ENCODE results near the gene RGMA. TPM values are rescaled to one million over a fixed set of nuclear protein-coding genes. Genes with fewer than 3 reads are reported as not detected.

The RGMA gene
- polyA plus RNA-seq, 1 donor from 2014 or later, result 9.5 TPM

DNA sequence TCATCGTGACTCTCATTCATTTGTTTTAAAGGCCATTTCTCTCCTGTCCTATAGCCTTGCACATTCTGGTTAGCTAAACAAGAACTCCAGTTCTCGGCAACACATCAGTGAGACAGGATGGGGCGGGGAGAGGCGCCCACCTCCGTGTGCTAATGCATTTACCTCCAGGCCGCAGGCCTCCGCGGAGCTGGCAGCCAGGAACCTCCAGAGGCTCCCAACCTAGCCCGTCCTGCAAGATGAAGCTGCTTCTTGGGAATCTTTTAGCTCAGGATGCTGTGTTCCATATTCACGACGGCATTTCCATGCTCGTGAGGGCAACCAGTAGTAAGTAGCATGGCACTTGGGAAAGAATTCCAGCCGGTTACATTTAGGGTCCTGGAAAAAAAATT lies 47.9 kb downstream of the RGMA start:
- no peak overlapping the region for H3K4me2 ChIP-seq (ENCODE audit: low read length)
- no peaks in the 10 kb centered on the region for H3F3A ChIP-seq (ENCODE audit: insufficient read depth, low read length, poor library complexity, severe bottlenecking)
- H3K79me2 ChIP-seq (replicated peaks; ENCODE audit: insufficient read depth, low read length), result peaks cover 1% of the 10 kb centered on the region
- no peak overlapping the region for H3K27ac ChIP-seq (ENCODE audit: low read length)
- H3K4me3 ChIP-seq (ENCODE audit: low read length), result no peak overlapping the region
- H3K9ac ChIP-seq (ENCODE audit: low read length), result no peak overlapping the region
- H3K9me3 ChIP-seq (ENCODE audit: low read length), result no peaks in the 10 kb centered on the region
- no peaks in the 10 kb centered on the region for H4K20me1 ChIP-seq (ENCODE audit: insufficient read depth)
- peaks cover 9% of the 10 kb centered on the region for H3K36me3 ChIP-seq (ENCODE audit: insufficient read depth, low read length)
- H3K27me3 ChIP-seq (ENCODE audit: insufficient read depth, low read depth, low read length), result no peaks in the 10 kb centered on the region
- no peak overlapping the region for H2AFZ ChIP-seq (ENCODE audit: low read depth, low read length)
- TF ChIP-seq TAF1 (IDR thresholded peaks at IDR 0.05; ENCODE audit: low read depth), result no peak
- TF ChIP-seq, protein P1, sequence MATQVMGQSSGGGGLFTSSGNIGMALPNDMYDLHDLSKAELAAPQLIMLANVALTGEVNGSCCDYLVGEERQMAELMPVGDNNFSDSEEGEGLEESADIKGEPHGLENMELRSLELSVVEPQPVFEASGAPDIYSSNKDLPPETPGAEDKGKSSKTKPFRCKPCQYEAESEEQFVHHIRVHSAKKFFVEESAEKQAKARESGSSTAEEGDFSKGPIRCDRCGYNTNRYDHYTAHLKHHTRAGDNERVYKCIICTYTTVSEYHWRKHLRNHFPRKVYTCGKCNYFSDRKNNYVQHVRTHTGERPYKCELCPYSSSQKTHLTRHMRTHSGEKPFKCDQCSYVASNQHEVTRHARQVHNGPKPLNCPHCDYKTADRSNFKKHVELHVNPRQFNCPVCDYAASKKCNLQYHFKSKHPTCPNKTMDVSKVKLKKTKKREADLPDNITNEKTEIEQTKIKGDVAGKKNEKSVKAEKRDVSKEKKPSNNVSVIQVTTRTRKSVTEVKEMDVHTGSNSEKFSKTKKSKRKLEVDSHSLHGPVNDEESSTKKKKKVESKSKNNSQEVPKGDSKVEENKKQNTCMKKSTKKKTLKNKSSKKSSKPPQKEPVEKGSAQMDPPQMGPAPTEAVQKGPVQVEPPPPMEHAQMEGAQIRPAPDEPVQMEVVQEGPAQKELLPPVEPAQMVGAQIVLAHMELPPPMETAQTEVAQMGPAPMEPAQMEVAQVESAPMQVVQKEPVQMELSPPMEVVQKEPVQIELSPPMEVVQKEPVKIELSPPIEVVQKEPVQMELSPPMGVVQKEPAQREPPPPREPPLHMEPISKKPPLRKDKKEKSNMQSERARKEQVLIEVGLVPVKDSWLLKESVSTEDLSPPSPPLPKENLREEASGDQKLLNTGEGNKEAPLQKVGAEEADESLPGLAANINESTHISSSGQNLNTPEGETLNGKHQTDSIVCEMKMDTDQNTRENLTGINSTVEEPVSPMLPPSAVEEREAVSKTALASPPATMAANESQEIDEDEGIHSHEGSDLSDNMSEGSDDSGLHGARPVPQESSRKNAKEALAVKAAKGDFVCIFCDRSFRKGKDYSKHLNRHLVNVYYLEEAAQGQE (IDR thresholded peaks at IDR 0.05; ENCODE audit: borderline replicate concordance), result no peak
- TF ChIP-seq MXI1 (conservative IDR thresholded peaks at IDR 0.05; ENCODE audit: poor library complexity, severe bottlenecking), result no peak
- TF ChIP-seq POLR2AphosphoS5 (IDR thresholded peaks at IDR 0.05), result no peak
- TF ChIP-seq EZH2 (IDR thresholded peaks at IDR 0.05; ENCODE audit: borderline replicate concordance, insufficient read depth, low read length, poor library complexity, severe bottlenecking), result no peak
- TF ChIP-seq SMC3 (conservative IDR thresholded peaks at IDR 0.05; ENCODE audit: poor library complexity), result no peak
- TF ChIP-seq, protein P2, sequence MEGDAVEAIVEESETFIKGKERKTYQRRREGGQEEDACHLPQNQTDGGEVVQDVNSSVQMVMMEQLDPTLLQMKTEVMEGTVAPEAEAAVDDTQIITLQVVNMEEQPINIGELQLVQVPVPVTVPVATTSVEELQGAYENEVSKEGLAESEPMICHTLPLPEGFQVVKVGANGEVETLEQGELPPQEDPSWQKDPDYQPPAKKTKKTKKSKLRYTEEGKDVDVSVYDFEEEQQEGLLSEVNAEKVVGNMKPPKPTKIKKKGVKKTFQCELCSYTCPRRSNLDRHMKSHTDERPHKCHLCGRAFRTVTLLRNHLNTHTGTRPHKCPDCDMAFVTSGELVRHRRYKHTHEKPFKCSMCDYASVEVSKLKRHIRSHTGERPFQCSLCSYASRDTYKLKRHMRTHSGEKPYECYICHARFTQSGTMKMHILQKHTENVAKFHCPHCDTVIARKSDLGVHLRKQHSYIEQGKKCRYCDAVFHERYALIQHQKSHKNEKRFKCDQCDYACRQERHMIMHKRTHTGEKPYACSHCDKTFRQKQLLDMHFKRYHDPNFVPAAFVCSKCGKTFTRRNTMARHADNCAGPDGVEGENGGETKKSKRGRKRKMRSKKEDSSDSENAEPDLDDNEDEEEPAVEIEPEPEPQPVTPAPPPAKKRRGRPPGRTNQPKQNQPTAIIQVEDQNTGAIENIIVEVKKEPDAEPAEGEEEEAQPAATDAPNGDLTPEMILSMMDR (IDR thresholded peaks at IDR 0.05; ENCODE audit: poor library complexity, severe bottlenecking), result no peak
- TF ChIP-seq RAD21 (conservative IDR thresholded peaks at IDR 0.05), result no peak
- TF ChIP-seq EP300 (conservative IDR thresholded peaks at IDR 0.05; ENCODE audit: poor library complexity, severe bottlenecking), result no peak
- H3K9me2 ChIP-seq (ENCODE audit: insufficient read depth, low read length), result no peaks in the 10 kb centered on the region

DNA sequence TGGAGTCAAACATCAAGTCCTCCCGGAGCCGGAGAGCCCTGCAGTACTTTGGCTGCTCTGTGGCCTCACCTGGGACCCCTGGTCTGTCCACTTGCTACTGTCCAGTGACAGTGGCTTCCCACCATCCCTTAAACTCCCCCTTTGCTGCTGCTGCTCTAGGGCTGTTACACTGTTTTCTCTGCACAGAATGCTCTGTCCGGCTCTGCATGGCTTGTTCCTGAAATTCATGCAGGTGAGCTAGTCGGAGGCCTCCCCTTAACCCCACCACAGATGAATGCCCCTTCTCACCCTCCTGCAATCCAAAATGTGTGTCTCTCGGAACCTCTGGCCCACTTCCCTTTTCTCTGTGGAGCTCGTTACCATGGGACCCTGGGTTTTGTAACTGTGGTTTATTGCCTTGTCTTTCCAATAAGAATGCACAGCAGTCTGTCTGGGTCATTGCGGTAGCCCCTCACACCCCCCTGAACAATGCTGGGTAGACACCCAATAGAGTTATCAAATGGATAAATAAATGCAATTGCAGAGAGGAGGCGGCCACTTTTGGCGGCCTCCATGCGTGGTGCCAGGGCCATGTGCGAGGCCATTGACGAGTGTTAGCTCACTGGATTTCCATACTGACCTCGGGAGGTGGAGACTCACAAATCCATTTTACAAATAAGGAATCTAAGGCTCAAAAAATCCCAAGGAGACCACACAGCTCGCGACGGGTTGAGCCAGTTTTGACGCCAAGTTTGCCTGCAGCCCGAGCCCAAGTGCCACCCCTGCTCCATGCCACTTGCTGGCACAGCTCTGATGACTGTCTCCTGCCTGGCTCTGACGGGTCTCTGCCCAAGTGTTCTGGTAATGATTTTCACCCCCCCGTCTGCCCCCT lies 48.5 kb downstream of the RGMA start:
- H3K4me3 ChIP-seq (ENCODE audit: low read length), result no peak overlapping the region
- no peaks in the 10 kb centered on the region for H3K9me2 ChIP-seq (ENCODE audit: insufficient read depth, low read length)
- H3K9ac ChIP-seq (ENCODE audit: low read length), result no peak overlapping the region
- no peaks in the 10 kb centered on the region for H3K27me3 ChIP-seq (ENCODE audit: insufficient read depth, low read depth, low read length)
- H3K79me2 ChIP-seq (replicated peaks; ENCODE audit: insufficient read depth, low read length), result no peaks in the 10 kb centered on the region
- H3K4me2 ChIP-seq (ENCODE audit: low read length), result no peak overlapping the region
- H4K20me1 ChIP-seq (ENCODE audit: insufficient read depth), result no peaks in the 10 kb centered on the region
- no peak overlapping the region for H3K27ac ChIP-seq (ENCODE audit: low read length)
- no peaks in the 10 kb centered on the region for H3K9me3 ChIP-seq (ENCODE audit: low read length)
- no peak overlapping the region for H2AFZ ChIP-seq (ENCODE audit: low read depth, low read length)
- no peaks in the 10 kb centered on the region for H3F3A ChIP-seq (ENCODE audit: insufficient read depth, low read length, poor library complexity, severe bottlenecking)
- TF ChIP-seq MXI1 (conservative IDR thresholded peaks at IDR 0.05; ENCODE audit: poor library complexity, severe bottlenecking), result no peak
- TF ChIP-seq, protein P1 (IDR thresholded peaks at IDR 0.05; ENCODE audit: borderline replicate concordance), result no peak
- TF ChIP-seq EP300 (conservative IDR thresholded peaks at IDR 0.05; ENCODE audit: poor library complexity, severe bottlenecking), result no peak
- TF ChIP-seq EZH2 (IDR thresholded peaks at IDR 0.05; ENCODE audit: borderline replicate concordance, insufficient read depth, low read length, poor library complexity, severe bottlenecking), result no peak
- TF ChIP-seq POLR2AphosphoS5 (IDR thresholded peaks at IDR 0.05), result no peak
- TF ChIP-seq, protein P2 (IDR thresholded peaks at IDR 0.05; ENCODE audit: poor library complexity, severe bottlenecking), result no peak
- TF ChIP-seq RAD21 (conservative IDR thresholded peaks at IDR 0.05), result no peak
- no peak for TF ChIP-seq TAF1 (IDR thresholded peaks at IDR 0.05; ENCODE audit: low read depth)
- TF ChIP-seq SMC3 (conservative IDR thresholded peaks at IDR 0.05; ENCODE audit: poor library complexity), result no peak
- H3K36me3 ChIP-seq (ENCODE audit: insufficient read depth, low read length), result peaks cover 3% of the 10 kb centered on the region

All from neural cell (in vitro differentiated cells).